Purkinje cell (primary cell): ENCODE results near the gene FGR. TPM values are rescaled to one million over a fixed set of nuclear protein-coding genes. Genes with fewer than 3 reads are reported as not detected.

Experiments used
- polyA plus RNA-seq: library from polyadenylated mRNA; unstranded; fragments of >200 nt; fragmentation: Nextera tagmentation; gene quantifications from 2 replicates; pipeline ENCODE4 v1.2.1, GENCODE V29; 2014

FGR gene
- polyA plus RNA-seq = 1.0 TPM in 1 of 2 replicates, not detected in the other

DNA sequence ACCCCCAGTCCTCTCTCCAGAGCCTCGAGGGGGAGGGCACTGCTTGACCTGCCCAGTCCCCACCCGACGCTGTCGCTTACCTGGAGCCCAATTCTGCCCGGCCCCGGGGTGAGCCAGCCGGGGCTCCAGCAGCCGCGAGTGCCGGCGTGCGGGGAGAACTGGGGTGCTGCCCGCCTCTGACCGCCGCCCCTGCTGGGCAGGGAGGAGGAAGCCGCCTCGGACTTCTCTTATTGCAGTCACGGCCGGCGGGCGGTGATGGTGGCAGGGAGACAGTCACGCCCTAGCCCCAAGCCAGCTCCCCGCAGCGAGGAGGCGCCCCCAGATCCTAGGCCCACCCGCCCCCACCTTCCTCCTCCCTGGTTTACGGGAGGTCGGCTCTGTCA is at the start of gene FGR:
TSS of gene FGR (minus strand) at position 201 of the 383 bp plus-strand sequence. CDS start 11,269 bp downstream, outside the sequence.

GRCh38 chr1:27671964-27672749 is 37.2 kb upstream of the FGR start, which contains the start of gene IFI6:
IFI6 (minus strand) TSS chr1:27672192; CDS start chr1:27669314, 2,878 bp downstream.

GRCh38 chr1:27603681-27604578 is 31.1 kb downstream of the FGR start, which contains the start of gene AHDC1:
AHDC1 (minus strand) TSS chr1:27604144; CDS start chr1:27552115, 52,029 bp downstream.

Other genes with a start within 250 kb of the FGR start
- 0.14 and 0.19 TPM in 2 replicates for gene GPR3, start 242.6 kb downstream of the FGR start, polyA plus RNA-seq
- 3.1 and 3.3 TPM in 2 replicates for gene WASF2, start 145.0 kb downstream of the FGR start, polyA plus RNA-seq
- 0.69 and 0.91 TPM in 2 replicates for gene AHDC1, start 31.0 kb downstream of the FGR start, polyA plus RNA-seq
- 10.8 and 43.0 TPM in 2 replicates for gene IFI6, start 37.0 kb upstream of the FGR start, polyA plus RNA-seq
- gene FAM76A, start 90.8 kb upstream of the FGR start, polyA plus RNA-seq = 11.3 and 13.3 TPM in 2 replicates
- 88.1 and 91.1 TPM in 2 replicates for gene STX12, start 138.0 kb upstream of the FGR start, polyA plus RNA-seq
- 33.9 and 40.5 TPM in 2 replicates for gene PPP1R8, start 195.6 kb upstream of the FGR start, polyA plus RNA-seq
- 0.43 and 0.78 TPM in 2 replicates for gene THEMIS2, start 237.4 kb upstream of the FGR start, polyA plus RNA-seq